Activated T-cell treated with anti-CD3 and anti-CD28 coated beads, Interleukin-2, amount 50 U/mL, for 4 hours (primary cell): ENCODE measurements around the gene LEPR. TPM values are rescaled to one million over a fixed set of nuclear protein-coding genes. Genes with fewer than 3 reads are reported as not detected.

ENCODE experiments used
- ATAC-seq, 2 donors: fragments of 200-7000 bp; cut with Tn5 transposase; one replicate each; pipeline ENCODE4 v1.10.0; 2021
- DNase-seq: peaks from one replicate; pipeline ENCODE4 v3.0.0-alpha.2; 2020
- H3K27me3 Mint-ChIP-seq: one replicate; pipeline ENCODE4 v1.8.0; 2021; ENCODE audit warnings: low read depth, mixed read lengths
- H3K36me3 Mint-ChIP-seq: one replicate; pipeline ENCODE4 v1.8.0; 2022; ENCODE audit warnings: mixed read lengths; ENCODE audit not compliant: insufficient read depth
- H3K4me1 Mint-ChIP-seq: one replicate; pipeline ENCODE4 v1.8.0; 2021; ENCODE audit warnings: low read depth, mixed read lengths
- H3K4me3 Mint-ChIP-seq: one replicate; pipeline ENCODE4 v1.8.0; 2021; ENCODE audit warnings: mild to moderate bottlenecking, moderate library complexity, mixed read lengths
- H3K9me3 Mint-ChIP-seq: one replicate; pipeline ENCODE4 v1.8.0; 2021; ENCODE audit warnings: mixed read lengths
- total RNA-seq, 3 donors: library from RNA; stranded (reverse); gene quantifications; one replicate each; pipeline ENCODE4 v1.2.1, GENCODE V29; 2021

LEPR gene
- total RNA-seq, 3 donors from 2014 or later: 0.32 to 0.38 (median 0.38) TPM

- H3K27me3 Mint-ChIP-seq: no peaks in the 10 kb centered on the region
- peaks cover 14% of the 10 kb centered on the region for H3K4me1 Mint-ChIP-seq
- no peak overlapping the region for H3K4me3 Mint-ChIP-seq
- DNase-seq (no peak), ATAC-seq (no peak)
- no peaks in the 10 kb centered on the region for H3K9me3 Mint-ChIP-seq
- H3K36me3 Mint-ChIP-seq: peaks cover 16% of the 10 kb centered on the region
Measured at GRCh38 chr1:65421351-65422025, 1.0 kb downstream of the LEPR start.

GRCh38 chr1:65422241-65423203 lies 2.1 kb downstream of the LEPR start:
- Mint-ChIP-seq H3K27me3 (no peaks in the 10 kb centered on the region), H3K36me3 (peaks cover 16% of the 10 kb centered on the region), H3K9me3 (no peaks in the 10 kb centered on the region), H3K4me3 (no peak overlapping the region), H3K4me1 (peaks cover 14% of the 10 kb centered on the region)
- DNase-seq: no peak
- ATAC-seq: no peak

GRCh38 chr1:65423884-65424572 lies 3.6 kb downstream of the LEPR start:
- Mint-ChIP-seq H3K9me3 (no peaks in the 10 kb centered on the region), H3K27me3 (no peaks in the 10 kb centered on the region), H3K4me3 (no peak overlapping the region), H3K36me3 (peaks cover 16% of the 10 kb centered on the region), H3K4me1 (peaks cover 14% of the 10 kb centered on the region)
- ATAC-seq (no peak), DNase-seq (no peak)

GRCh38 chr1:65424573-65424889 lies 4.1 kb downstream of the LEPR start:
- Mint-ChIP-seq H3K4me3 (no peak overlapping the region), H3K27me3 (no peaks in the 10 kb centered on the region), H3K4me1 (peaks cover 11% of the 10 kb centered on the region), H3K9me3 (no peaks in the 10 kb centered on the region), H3K36me3 (peaks cover 16% of the 10 kb centered on the region)
- DNase-seq (no peak), ATAC-seq (no peak)

GRCh38 chr1:65425006-65425405 lies 4.5 kb downstream of the LEPR start:
- no peak overlapping the region for H3K4me3 Mint-ChIP-seq
- no peak for DNase-seq
- peaks cover 8% of the 10 kb centered on the region for H3K4me1 Mint-ChIP-seq
- H3K36me3 Mint-ChIP-seq: peaks cover 16% of the 10 kb centered on the region
- no peak for ATAC-seq
- H3K27me3 Mint-ChIP-seq: no peaks in the 10 kb centered on the region
- H3K9me3 Mint-ChIP-seq: no peaks in the 10 kb centered on the region

GRCh38 chr1:65425697-65426096 lies 5.2 kb downstream of the LEPR start:
- peaks cover 16% of the 10 kb centered on the region for H3K36me3 Mint-ChIP-seq
- DNase-seq: no peak
- peaks cover 8% of the 10 kb centered on the region for H3K4me1 Mint-ChIP-seq
- no peak for ATAC-seq
- H3K4me3 Mint-ChIP-seq: no peak overlapping the region
- no peaks in the 10 kb centered on the region for H3K9me3 Mint-ChIP-seq
- no peaks in the 10 kb centered on the region for H3K27me3 Mint-ChIP-seq

- Mint-ChIP-seq H3K27me3 (no peaks in the 10 kb centered on the region), H3K4me1 (peaks cover 5% of the 10 kb centered on the region), H3K4me3 (no peak overlapping the region), H3K9me3 (no peaks in the 10 kb centered on the region), H3K36me3 (peaks cover 19% of the 10 kb centered on the region)
- ATAC-seq: no peak
- no peak for DNase-seq
Measured at GRCh38 chr1:65429078-65429477, 8.6 kb downstream of the LEPR start.

GRCh38 chr1:65429806-65430205 lies 9.3 kb downstream of the LEPR start:
- Mint-ChIP-seq H3K4me3 (no peak overlapping the region), H3K27me3 (no peaks in the 10 kb centered on the region), H3K9me3 (no peaks in the 10 kb centered on the region), H3K36me3 (peaks cover 18% of the 10 kb centered on the region), H3K4me1 (peaks cover 2% of the 10 kb centered on the region)
- no peak for ATAC-seq
- no peak for DNase-seq

- no peak for DNase-seq
- no peak overlapping the region for H3K4me3 Mint-ChIP-seq
- H3K4me1 Mint-ChIP-seq: peaks cover 2% of the 10 kb centered on the region
- ATAC-seq: no peak
- no peaks in the 10 kb centered on the region for H3K27me3 Mint-ChIP-seq
- peaks cover 11% of the 10 kb centered on the region for H3K36me3 Mint-ChIP-seq
- H3K9me3 Mint-ChIP-seq: no peaks in the 10 kb centered on the region
Measured at GRCh38 chr1:65431111-65431705, 10.7 kb downstream of the LEPR start.

GRCh38 chr1:65432918-65433317 lies 12.4 kb downstream of the LEPR start:
- no peak for DNase-seq
- no peaks in the 10 kb centered on the region for H3K27me3 Mint-ChIP-seq
- H3K9me3 Mint-ChIP-seq: no peaks in the 10 kb centered on the region
- ATAC-seq: no peak
- no peak overlapping the region for H3K4me3 Mint-ChIP-seq
- peaks cover 2% of the 10 kb centered on the region for H3K4me1 Mint-ChIP-seq
- H3K36me3 Mint-ChIP-seq: peaks cover 10% of the 10 kb centered on the region

GRCh38 chr1:65434255-65434654 lies 13.8 kb downstream of the LEPR start:
- ATAC-seq (no peak), DNase-seq (no peak)
- Mint-ChIP-seq H3K27me3 (no peaks in the 10 kb centered on the region), H3K9me3 (no peaks in the 10 kb centered on the region), H3K36me3 (peaks cover 10% of the 10 kb centered on the region), H3K4me1 (peaks cover 2% of the 10 kb centered on the region), H3K4me3 (no peak overlapping the region)

- Mint-ChIP-seq H3K4me1 (peaks cover 2% of the 10 kb centered on the region), H3K9me3 (no peaks in the 10 kb centered on the region), H3K4me3 (no peak overlapping the region), H3K36me3 (peaks cover 10% of the 10 kb centered on the region), H3K27me3 (no peaks in the 10 kb centered on the region)
- DNase-seq: no peak
- no peak for ATAC-seq
Measured at GRCh38 chr1:65434760-65435159, 14.3 kb downstream of the LEPR start.

- H3K36me3 Mint-ChIP-seq: peaks cover 10% of the 10 kb centered on the region
- no peak overlapping the region for H3K4me3 Mint-ChIP-seq
- DNase-seq (no peak), ATAC-seq (no peak)
- no peaks in the 10 kb centered on the region for H3K9me3 Mint-ChIP-seq
- H3K27me3 Mint-ChIP-seq: no peaks in the 10 kb centered on the region
- H3K4me1 Mint-ChIP-seq: peaks cover 2% of the 10 kb centered on the region
Measured at GRCh38 chr1:65435987-65436386, 15.5 kb downstream of the LEPR start.

GRCh38 chr1:65437616-65438015 lies 17.1 kb downstream of the LEPR start:
- ATAC-seq (no peak), DNase-seq (no peak)
- Mint-ChIP-seq H3K36me3 (peaks cover 9% of the 10 kb centered on the region), H3K9me3 (no peaks in the 10 kb centered on the region), H3K27me3 (no peaks in the 10 kb centered on the region), H3K4me1 (peaks cover 2% of the 10 kb centered on the region), H3K4me3 (no peak overlapping the region)
